Activated CD4-positive, alpha-beta T cell treated with anti-CD3 and anti-CD28 coated beads, Interleukin-2, Interleukin-6, amounts not matched to agents 100 ng/mL and 50 ng/mL, durations not matched to agents 16 hours and 8 hours (primary cell): ENCODE data around the gene PARM1.

ENCODE experiments used
- DNase-seq: peaks from one replicate; pipeline ENCODE4 v3.0.0-alpha.2; 2020

The PARM1 gene

DNA sequence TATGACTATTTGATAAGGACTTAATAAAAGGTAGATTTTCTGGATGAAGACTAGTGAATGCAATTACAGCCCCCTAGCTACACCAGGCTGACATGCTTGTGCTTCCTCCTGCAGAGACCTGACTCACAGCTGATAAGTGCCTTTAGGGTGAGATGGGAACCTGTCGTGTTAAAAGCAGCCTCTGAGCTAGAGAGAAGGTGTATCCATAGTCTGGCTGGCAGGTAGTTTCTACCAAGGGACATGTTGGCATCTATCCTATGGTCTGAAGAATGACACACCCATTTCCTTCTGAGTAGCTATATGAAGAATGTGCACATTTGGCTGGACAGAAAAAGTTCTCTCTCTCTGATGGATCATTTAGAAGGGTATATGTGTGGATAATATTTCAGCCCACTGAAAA, 64.1 kb downstream of the PARM1 start:
- DNase-seq = no peak

DNA sequence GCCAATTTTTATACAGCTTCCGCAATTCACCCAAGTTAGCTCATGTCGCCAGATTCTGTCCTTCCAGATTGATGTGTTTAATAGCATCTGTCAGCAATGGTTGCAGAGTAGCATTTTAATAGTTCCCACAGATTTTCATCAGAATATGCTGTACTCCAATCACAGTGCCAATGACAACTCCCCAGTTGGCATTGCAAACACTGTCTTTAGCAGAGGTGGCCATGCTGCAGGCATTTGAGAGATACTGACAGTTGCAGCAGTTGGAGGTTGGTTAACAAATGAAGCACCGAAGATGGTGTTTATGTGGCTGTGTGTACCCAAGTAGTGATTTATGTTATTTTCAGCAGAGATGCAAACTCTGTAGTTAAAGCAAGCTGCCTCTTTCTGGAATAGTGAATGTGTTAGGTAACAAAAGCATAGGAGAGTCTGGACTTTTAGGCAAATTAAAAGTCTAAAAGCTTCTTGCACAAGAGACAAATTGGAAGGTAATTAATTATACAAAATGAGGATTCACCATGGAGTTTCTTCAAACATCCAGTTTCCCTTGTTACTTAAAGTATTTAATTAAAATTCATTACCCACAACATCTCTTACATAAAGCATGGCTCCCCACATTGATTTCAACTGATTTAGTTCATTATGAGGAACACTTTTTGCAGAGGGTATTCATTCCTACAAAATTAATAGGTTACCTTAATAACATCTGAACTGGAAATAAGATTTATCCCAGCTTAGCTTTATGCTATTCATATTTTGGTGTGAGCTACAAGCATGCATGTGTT, 65.2 kb downstream of the PARM1 start:
- DNase-seq = no peak

- no peak for DNase-seq
Measured at GRCh38 chr4:74999714-75000309, 66.9 kb downstream of the PARM1 start.

- no peak for DNase-seq
Measured at GRCh38 chr4:75001871-75002270, 69.0 kb downstream of the PARM1 start.

DNA sequence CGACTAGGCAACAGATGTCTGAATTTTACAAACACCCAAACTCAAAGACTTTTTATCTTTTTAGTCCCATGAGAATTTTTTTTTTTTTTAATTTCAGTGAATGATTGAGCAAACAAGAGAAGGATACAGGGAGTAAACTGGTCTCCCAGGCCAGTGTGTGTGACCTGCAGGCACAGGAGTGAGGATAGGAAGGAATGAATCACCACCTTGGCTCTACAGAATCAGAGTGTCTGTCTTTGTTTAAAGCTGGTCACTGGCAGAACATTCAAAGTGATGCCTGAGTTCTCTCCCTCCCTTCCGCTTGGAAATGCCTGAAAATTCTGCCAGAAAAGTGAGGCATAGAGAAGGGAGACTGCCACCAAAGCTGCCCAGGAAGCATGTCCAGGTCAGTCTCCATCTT, 69.5 kb downstream of the PARM1 start:
- DNase-seq = no peak

DNA sequence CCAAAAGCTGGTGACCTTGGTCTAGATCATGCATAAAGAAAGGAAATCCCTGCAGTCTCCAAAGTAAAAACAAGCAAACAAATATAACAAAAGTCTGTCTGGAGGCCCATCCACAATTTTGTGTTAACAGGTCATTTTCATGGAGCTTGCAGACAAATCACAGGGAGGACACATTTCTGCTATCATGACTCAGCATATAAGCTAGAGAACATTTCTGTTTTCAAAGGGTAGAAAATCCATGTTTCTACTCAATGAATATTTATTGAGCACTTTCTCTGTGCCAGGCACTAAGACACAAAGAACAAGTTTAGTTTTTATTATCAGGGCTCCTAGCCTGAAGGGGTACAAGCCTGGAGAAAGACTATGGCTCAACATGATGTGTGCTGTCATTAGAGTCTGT, 71.1 kb downstream of the PARM1 start:
- no peak for DNase-seq

- DNase-seq = no peak
Measured at GRCh38 chr4:75004755-75005668, 72.1 kb downstream of the PARM1 start.

GRCh38 chr4:75005727-75006126, 72.8 kb downstream of the PARM1 start:
- no peak for DNase-seq

GRCh38 chr4:75007891-75008290, 75.0 kb downstream of the PARM1 start:
- DNase-seq = no peak

- DNase-seq = no peak
Measured at GRCh38 chr4:75009138-75009537, 76.2 kb downstream of the PARM1 start.

DNA sequence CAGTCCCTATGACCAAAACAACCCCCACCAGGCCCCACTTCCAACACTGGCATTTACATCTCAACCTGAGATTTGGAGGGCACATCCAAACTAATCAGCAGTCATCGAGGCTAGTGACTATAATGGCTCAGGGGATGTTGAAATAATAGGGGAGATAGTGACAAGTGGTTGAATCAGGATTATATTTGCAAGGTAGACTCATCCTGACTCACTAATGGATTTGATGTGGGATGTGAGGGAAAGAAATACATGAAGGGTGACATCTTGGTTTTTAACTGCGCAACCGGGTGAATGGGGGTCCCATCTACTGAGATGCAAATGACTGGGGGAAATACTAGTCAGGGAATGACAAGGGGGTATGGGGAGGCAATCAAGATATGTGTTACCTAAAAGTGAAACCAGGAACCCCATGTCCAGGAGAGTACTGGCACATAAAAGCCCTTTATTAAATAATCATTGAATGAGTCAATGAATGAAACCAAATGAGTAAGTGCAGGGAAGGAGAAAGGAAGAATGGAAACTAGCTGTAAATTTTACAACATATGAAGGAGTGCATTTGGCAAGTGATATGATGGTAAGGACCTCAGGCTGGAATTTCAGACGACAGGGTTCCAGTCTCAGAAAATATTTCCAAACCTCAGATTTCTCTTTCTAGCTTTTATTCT, 78.3 kb downstream of the PARM1 start:
- no peak for DNase-seq

GRCh38 chr4:75015627-75016026, 82.7 kb downstream of the PARM1 start:
- no peak for DNase-seq

GRCh38 chr4:75016472-75016871, 83.6 kb downstream of the PARM1 start:
- no peak for DNase-seq

- no peak for DNase-seq
Measured at GRCh38 chr4:75018811-75019479, 86.0 kb downstream of the PARM1 start.

- no peak for DNase-seq
Measured at GRCh38 chr4:75025431-75025830, 92.5 kb downstream of the PARM1 start.

DNA sequence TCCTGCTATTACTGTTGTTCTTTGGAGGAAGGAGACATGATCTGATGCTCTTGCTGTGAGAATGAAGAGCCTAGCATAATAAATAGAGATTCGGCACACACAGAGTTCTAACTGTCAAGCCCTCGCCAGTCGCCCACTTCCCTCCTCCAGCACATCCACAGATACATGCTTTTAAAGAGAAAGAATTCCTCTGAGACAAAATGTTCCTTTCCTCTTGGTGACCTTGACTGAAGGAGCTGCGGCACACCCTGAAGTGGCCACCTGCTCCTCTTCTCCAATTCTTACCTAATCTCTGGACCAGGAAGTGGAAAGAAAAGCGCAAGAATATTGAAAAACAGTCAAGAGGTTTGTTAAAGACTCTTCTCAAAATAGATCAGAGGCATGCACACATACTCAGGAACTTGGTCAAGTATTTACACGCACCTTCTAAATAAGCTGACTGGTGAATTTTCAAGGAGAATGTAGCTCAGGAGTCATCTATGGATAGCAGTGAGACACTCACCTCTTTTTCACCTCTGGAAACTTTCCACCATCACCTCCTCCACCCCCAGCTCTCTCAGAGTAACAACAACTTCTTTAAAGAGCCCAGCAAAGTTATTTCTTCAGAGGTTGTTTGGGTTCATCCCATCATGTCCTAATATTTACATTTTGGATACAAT, 95.4 kb downstream of the PARM1 start:
- DNase-seq = no peak

GRCh38 chr4:75030028-75030427, 97.1 kb downstream of the PARM1 start:
- no peak for DNase-seq

DNA sequence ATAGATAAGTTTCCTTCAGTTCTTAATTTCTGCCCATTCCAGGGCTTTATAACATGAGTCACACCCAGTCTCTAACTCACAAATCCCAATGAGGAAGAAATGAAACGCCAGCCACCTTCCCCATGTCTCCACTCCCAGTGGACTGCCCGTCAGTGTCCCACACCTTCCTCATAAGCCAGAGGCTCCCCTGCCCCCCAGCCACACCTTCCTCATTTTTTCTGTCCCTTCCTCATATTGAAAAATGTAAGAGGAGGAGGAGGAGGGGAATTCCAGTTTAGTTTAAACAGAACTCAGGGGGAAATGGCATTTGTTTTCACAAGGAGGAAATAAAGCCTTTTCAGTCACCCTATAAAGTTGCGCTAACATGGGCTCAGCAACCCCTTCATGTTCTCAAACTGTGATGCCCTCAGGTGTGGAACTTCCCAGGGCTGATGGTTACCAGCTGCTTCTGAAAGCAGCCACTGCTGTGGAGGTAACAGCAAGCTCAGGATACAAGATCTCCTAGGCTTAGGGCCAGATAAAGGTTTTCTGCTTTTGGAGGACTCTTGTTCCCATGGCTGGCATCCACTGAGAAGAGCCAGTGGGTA, 97.8 kb downstream of the PARM1 start:
- no peak for DNase-seq

GRCh38 chr4:75031775-75032174, 98.9 kb downstream of the PARM1 start:
- DNase-seq = no peak

DNA sequence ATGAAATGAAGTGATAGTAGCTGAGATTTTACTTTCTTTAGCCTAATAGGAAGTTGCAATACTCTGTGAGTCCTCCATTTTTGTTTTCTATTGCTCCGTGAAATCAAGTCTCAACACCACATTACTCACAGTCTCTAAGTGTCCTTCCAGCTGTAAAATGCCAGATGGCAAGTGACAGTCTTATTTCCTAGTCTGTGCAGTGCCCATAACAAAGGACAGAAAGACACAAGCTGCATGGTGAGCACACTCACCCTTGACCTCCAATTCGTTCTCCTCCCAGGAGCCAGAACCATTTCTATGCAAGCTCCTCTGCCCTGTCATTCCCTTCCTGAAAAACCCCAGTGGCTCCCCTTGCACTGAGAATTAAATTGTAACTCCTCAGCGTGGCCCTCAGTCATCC, 101.6 kb downstream of the PARM1 start:
- no peak for DNase-seq

GRCh38 chr4:75035321-75035720, 102.4 kb downstream of the PARM1 start:
- no peak for DNase-seq
